ENCODE data around the gene LGR6.
"Not testable (repeated sequence)": the region's sequence is repeated elsewhere in the genome, so short reads cannot be mapped to it uniquely, and the experiment has no call there.

LGR6 gene

DNA sequence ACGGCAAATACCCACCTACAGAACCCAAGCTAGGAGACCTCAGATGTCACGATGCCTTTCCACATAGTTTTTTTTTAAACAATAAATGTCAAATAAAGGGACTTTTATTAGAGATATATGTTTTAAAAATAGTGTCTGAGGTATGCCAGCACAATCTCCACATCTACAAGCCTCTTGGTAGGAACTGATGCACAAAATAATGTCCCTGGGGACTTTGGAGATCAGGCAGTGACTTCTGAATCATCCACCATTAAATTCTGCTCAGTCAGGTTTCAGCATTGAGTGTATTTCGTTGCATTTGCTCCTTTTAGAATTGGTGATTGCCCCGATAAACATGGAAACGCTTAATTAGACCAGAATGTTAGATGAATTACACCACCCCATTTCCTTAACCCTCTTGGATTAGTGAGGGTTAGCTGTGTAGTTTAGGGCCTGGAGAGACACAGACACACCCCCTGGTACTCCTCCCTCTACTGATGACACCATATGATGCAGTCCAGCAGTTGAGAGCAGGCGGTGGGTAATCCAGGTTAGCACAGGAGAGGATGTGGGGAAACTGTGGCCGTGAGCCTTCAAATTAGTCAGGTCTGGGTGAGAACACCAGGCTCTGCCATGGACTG, 33.6 kb downstream of the LGR6 start:
- DNase-seq, result no peak

DNA sequence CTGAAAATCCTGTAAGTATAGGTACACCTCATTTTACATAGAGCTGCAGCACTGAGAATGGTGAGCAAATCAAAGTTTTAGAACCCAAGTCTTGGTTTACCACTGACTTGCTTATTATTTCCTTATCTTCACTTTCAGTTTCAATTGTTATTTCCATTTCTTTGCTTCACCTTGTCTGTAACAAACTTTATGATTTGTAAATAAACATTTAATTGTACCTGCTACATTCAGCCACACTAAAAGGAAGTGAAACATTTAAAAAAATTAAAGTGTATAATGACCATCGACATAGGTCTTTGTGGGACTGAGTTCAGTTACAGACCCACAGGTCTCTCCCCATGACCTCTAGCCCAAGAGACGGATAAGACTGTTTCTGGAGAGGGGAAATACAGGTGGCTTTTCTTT, 34.4 kb downstream of the LGR6 start:
- no peak for DNase-seq

DNA sequence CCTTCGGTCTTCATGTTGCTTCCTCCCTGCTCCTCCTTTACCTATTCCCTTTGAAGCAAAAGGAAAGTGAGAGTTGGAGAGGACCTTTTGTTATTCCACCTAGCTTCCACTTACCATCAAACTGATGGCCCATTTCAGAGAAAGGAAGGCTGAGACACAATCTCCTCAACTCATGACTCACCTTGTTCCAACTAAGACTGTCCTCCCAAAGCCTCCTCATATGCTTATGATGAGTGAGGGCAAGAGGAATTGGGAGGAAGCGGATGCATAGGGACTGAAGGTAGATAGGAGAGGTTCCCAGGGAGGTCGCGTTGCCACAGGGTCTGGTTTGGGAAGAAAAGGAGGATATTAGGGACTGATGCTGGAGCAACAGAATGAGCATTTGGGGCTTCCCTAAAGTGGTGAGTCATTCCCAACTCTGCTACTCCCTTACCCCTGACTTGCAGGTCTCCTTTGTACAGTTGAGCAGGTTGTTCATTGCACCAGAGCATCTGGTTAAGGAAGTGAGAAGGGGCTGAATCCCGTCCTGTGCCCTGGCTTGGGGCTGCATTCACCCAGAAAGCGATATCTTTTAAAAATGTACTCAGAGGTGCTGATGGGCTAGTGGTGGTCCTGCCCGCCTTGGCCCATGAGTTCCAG, 35.0 kb downstream of the LGR6 start:
- DNase-seq, result no peak

DNA sequence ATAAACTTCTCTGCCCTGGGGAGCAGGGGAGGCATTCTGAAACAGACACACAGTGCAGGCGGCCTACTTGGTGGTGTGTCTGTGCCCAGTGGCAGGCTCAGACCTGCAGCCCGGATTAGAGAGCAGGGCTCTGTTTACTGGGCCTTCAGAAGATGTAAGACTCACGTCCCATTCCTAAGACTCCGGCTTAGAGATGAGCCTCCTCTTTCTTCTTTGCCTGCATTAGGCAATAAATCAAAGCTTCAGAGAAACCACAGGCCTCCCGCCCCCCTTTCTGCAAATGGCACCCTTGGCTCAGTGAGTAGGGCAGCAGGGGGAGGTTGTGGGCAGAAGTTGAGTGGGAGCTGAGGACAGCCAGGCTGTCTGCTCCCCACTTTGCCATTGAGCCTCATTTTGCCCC, 35.8 kb downstream of the LGR6 start:
- DNase-seq, result no peak

DNA sequence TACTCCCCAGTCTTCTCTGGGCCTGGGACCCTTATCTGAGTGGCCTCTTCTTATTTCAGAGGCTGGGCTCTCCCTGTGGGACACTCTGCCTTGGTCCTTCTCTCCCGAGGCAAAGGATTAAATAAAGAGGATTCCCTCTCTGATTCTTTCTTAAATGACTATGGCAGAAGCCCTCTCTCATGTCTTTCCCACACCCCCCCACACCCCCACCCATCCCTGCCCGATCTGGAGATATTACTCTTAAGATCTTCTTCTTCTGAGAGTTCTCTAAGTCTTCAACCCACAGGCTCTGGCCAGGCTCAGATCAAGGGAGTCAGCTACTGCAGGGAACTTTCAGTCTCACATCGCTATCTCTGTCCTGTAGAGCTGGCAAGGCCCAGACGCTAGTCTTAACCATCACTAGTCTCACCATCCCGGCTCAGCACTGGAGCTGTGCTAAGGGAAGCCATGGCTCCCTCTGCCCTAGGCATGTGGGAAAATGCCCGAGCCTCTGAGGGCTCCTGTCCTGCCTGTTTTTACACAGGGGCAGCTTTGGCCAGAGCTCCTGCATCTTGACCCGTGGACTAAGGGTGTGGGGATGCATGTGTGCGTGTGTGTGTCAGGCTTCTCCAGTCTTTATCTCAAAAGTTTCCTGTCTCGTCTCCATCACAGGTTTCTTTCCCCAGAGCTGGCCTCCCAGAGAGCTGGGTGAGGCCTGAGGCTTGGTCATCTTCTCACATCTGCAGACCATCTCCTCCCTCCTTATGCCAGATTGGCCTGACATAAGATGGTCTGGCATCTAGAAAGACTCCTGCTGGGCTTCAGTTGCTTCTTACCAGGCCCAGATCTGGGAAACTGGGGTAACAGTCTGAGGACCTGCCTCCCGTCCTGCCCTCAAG, 36.7 kb downstream of the LGR6 start:
- DNase-seq, result no peak

DNA sequence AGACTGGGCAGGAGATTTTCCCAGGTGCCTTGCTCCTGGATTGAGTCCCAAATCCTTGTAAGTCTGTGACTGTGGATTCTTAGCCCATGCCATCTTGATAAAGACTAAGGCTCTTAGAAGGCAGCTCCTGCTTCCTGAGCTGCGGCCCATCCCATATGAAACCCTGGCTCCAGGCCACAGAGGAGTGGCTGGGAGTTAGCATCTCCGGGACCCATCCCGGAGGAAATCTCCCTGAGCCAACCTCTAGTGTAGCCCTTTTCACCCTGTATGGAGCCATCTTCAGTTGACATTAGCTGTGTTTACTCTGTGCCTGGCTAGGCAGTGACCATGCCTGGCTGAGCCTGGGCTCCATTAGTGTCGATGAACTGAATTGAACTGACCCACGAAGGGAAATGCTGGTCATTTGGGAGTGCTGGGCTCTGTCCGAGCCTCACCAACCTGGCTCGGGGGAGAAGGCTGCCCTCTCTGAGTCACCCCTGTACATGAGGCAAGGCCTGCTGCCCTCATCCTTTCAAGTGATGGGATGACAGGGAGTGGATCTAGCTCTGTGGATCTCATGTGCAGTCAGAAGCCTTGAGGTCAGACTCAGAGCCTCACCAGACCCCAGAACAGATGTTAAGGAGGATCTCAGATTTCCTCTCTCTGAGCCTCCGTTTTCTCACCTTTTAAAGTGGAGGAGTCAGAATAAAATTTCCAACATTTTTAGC, 37.5 kb downstream of the LGR6 start:
- no peak for DNase-seq

DNA sequence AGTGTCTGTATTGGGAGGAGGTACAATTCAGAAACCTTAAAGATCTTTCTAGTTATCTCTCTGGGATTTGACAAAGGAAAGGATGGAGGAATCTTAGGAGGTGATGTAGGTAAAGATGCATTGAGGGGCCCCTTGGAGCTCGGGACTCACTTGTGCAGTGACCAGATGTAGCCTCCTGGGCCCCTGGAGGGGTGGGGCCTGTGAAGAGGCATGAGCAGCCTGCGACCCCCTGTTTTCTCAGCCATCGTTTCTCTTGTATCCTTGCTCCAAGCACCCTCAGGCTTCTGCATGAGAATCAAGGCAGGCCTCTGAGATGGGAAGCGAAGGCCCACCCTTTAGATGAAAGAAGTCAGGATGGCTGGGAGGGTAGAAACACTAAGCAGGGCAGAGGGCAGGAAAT, 39.6 kb downstream of the LGR6 start:
- no peak for DNase-seq

DNA sequence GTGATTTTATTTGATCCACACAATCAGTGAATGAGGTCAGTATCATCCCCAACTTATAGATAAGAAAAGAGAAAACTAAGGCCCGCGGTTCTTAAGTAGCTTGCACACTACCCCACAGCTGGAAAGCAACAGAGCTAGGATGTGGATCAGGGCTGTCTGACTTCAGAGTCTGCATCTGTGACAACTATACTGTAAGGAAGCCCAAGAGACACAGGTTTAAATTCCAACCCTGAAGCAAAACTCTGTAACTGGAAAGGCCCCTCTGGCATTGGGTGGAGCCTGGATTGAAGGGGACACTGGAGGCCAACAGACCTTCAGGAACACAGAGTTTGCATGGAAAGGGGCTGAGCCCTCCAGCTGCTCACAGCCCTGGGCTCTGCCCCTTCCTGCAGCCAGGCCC, 40.2 kb downstream of the LGR6 start:
- no peak for DNase-seq

DNA sequence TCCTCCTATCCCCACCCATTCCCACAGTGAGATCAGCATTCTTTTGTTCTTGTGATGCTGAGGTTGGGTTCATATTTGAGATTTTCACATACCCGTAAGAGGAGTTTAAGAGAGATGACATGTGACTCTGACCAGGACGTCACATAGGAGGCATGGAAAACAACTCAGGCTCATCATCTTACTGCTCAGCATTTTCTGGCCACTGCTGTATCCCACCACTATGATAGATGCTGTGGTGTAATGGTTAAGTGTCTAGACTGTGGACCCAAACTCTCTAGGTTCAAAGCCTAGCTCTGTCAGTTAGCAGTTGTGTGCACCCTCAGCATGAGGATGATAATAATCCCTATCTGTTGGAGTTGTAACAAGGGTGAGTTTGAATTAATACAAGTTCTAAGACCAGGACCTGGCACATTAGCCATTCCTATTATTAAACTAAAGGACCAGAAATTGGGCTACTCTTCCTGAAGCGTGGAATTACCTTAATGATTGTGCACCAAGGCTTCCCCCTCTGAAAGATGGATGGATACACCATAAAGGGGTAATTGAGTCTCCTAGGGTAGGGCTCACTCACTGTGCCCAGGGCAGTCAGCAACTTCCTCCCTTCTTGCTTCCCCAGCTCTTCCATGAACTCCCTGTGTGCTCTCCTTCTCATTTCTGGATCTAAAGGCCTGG, 40.9 kb downstream of the LGR6 start:
- no peak for DNase-seq

DNA sequence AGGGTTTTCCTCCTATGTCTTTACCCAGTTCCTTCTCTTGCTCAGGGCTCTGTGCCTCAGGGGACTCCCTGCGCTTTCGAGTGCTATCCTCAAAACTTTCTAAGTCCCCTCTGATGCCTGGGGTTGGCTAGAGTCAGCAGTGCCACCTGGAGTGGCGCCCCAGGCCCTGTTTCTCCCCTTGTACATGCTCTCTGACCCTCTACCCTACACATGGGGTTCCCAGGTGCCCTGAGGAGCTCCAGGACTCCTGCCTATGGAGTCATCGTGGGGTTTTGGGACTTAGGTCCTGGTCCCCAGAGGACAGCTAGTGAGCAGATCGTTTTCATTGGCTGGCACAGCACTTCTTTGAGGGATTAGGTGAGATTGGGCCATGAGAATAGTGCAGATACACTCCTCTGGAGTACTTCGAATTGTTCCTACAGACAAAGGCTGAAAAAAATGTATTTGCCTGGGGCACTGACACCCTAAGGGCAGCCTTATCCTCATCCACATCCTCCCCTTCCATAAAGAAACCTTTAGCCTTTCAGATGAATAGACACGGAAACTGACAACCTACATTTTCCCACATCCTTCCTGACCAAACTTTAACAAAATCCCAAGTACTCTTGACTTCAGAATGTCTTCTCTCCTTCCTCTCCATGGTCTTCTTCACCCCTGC, 41.5 kb downstream of the LGR6 start:
- no peak for DNase-seq

DNA sequence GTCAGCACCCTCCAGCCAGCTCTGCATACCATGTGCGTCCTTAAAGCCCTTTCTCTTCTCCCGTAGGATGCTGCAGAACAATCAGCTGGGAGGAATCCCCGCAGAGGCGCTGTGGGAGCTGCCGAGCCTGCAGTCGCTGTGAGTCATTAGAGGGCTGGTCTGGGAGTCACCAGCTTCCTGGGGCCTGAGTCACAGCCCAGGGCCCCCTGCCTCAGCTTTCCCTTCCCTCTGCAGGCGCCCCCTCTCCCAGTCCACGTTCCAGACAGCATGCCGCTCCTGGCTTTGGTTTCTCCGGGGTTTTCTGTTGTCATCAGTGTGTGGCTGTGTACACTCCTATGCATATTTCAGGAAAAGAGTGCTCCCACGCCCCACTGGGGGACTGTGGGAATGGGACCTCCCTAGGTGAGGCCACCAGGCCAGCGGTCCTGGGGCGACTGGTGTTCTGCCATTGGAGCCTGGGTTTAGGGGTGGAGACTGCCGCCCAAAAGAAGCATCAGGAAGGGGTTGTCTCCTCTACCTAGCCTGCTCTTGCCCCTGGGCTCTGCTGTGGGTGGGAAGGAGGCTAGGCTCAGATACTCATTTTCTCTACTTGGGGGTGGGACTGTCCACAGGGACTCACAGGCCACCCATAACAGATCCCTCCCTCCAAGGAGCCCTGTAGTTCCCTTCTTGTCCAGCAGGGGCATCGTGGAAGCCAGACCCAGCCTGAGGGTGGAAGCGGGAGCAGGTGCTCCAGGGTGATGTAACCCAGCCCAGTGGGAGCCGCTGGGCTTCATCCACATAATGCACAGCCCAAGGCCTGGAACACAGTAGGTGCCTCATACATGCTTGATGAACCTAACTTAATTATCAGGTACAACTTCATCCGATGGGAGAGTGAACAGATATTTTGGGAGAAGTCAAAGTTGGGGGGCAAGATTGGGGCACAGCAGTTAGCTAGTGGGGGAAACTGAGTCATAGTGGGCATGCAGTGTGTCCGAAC, 42.5 kb downstream of the LGR6 start:
- DNase-seq, result peak; percentile 64

DNA sequence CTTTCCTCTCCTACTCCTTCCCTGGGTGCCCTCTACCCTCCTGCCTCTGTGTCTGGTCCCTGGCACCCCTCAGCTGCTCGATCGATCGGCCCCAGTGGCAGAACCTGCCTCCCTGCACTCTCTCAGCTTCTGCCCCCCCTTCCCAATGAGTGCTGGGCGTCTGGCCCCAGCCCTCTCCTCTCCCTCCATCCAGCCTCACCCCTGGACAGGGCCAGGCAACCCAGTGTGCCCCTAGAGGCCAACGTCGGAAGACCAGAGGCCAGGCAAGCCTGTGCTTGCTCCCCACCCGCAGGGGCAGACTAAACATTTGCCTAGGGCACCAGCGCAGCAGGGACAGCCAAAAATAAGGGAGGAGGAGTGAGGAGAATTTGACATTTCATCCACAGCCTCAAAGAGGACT, 43.5 kb downstream of the LGR6 start:
- DNase-seq, result peak; percentile 27

DNA sequence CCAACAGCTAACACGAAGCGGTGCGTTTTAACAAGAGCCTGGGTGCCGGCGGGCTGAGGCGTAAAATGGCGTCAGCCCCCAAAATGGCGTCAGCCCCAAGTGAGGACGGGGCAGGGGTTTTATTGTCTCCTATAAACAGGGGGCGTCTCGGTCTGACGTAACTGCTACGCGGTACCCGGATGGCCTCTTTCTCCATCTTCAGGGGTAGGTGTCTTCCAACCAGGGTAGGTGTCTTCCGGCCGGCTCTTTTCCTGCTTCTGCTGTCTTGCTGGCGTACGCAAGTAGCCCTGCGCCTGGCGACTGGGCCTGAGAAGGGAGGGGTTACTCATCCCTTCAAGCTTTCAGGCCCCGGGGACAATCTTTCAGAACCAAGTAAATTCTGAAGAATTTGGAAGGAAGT, 45.3 kb downstream of the LGR6 start:
- no peak for DNase-seq

DNA sequence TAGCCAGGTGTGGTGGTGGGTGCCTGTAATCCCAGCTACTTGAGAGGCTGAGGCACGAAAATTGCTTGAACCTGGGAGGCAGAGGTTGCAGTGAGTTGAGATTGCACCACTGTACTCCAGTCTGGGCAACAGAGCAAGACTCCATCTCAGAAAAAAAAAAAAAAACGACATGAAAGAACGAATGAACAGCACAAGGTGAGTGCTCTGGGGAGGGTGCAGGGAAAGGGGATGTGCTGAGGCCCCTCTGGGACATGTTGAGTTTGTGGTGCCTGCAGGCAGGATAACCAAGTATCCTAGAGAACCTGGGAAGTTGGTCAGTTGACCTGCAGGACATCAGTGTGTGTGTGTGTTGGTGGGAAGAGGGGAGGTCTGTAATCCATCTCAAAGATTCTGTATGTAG, 46.6 kb downstream of the LGR6 start:
- DNase-seq, result not testable (repeated sequence)

DNA sequence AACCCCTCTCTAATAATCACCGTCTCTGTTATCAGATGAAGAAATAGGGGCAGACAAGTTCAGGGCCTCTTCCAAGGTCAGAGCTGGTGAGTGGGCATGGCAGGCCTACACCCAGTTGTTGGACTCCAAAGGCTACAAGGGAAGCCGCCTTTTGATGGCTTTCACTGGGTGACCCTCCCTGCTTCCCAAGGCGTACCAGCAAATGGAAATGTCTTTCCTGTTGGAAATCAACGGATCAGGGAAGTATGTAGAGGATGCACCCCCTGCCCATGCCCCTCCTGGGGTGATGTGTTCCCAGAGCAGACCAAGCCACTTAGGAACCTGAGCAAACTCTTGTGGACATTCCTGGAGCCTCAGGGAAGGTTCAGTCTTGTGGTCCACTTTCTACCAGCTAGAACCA, 47.4 kb downstream of the LGR6 start:
- no peak for DNase-seq

DNA sequence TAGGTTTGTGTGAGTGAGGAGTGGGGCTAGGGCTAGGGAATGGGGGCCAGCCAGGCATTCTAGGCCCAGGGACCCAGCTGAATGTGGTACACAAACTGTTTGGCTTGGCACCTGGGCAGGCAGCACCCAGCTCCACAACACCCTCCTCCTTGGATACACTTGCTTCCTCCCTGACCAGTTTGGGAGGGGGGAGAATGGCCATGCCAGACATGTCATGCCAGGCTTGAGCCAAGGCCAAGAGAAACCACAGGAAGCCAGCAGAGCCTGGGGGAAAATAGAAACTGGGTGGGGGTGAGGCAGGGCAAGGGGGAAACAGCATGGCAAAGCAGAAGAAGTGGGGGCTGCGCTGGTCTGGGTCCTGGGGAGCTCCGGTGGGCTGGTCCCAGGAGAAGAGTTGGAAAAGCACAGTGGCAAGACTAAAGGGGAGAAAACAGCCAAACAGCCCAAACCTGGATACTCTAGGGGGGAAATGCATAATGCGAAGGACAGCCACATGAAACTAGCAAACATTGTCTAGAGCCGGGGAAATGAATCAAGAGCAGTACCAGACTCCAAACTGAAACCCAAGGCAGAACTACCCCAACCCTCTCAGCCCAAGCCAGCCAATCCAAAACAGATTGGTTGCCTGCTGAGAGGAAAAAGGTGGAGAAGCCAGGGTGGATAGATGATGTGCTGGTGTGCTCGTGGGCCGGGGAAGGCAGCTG, 47.9 kb downstream of the LGR6 start:
- no peak for DNase-seq

DNA sequence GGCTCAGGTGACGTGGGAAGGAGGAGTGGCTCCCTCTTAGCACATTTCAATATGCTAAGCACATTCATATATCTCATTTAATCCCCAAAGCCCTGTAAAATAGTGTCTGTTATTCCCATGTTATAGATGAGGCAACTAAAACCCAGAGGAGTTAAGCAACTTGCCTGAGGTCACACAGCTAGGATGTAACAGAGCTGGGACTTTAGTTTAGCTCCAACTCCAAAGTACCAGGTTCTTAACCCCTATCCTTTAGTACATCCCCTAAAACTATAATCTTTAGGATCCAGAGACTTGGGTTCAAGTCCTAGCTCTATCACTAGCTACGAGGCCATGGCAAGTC, 48.5 kb downstream of the LGR6 start:
- DNase-seq, result no peak

DNA sequence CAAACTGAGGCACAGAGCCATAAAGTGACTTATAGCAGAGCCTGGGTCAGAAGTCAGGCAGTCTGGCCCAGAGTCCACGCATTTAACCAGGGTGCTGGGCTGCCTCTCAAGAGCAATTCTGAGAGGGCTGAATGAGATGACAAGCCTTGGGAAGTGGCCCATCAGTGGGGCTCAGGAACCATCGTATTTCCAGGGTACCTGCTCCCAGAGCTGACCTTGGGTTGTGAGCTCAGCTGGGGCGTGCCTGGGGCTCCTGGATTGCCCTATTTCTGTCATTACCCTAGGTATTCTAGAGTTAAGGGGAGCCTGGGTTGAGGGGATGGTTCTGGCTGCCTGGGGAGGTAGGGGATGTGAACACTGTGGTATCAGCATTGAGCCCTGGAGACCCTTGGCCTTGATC, 49.4 kb downstream of the LGR6 start:
- no peak for DNase-seq

DNA sequence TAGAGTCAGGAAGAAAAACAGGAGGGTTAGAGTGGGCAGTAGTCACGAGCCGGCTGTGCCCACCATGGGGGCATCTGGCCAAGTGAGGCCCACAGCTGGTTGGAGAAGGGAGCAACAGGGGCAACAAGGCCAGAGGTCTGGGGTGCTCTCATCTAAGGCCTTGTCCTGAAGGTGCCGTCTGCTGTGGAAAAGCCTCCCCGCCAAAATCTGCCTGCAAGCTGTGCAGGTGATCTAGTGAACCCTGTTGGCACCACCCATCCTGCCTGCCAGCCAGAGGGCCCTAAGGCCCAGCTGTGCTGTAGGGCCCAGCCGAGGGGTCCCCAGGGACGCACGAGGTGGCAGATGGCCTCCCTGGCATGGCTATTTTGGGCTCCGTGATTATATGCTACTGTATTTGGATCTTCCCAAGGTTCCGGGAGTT, 51.3 kb downstream of the LGR6 start:
- no peak for DNase-seq

DNA sequence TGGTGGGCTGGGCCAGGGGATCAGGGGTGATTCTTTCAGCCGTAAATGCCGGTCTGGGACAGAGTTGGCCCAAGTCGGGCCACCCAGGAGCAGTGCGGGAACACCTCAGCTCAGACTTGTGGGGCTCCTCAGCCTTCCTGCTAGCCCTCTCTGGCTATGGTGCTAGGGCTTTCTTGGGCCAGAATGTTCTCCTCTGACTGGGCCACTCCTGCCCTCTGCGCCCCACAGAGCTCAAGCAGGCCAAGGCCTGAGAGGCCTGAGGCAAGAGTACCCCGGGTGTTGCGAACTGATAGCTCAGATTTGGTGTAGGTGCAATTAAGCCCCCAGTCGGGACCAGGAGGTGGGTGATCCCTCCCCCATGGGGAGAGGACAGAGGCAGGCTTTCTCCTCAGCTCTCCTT, 51.8 kb downstream of the LGR6 start:
- no peak for DNase-seq

DNA sequence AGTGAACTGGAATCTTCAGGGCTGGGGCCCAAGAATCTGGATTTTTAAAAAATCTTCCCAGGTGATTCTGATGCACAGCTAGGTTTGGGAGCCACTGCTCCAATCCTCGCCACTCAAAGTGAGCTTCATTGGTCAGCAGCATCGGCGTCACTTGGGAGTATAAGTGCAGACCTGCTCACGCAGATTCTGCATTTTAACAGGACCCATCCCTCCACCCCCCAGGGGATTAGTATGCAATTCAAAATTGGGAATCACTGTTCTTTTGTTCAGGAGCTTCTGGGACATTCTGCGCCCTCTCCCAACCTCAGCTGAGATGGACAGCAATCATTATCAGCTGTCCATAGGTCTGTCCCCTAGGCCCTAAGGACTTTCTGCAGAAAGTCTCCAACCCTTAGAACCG, 53.5 kb downstream of the LGR6 start:
- no peak for DNase-seq

Measured in stimulated activated CD4-positive, alpha-beta T cell treated with anti-CD3 and anti-CD28 coated beads, Interleukin-4, amount 100 ng/mL, for 1 hour (primary cell).